Left cardiac atrium (tissue), 2 donors: ENCODE results near the gene USP17L11. TPM values are rescaled to one million over a fixed set of nuclear protein-coding genes. Genes with fewer than 3 reads are reported as not detected.

ENCODE experiments used
- total RNA-seq, 2 donors: library from RNA; stranded (reverse); fragmentation: NEBNext Ultra II Directional; extraction: Animal tissue kit (Norgen Biotek cat#: 25700); gene quantifications; one replicate each; pipeline ENCODE4 v1.2.1, GENCODE V29; 2021
- donor health status: DM: no; HTN: yes; CAD: no; lungs with severe emphysema.
- donor health status: DM: yes; HTN: yes; CAD: no.

USP17L11 gene
- total RNA-seq, 2 donors from 2014 or later, result not detected

Other genes starting within 250 kb of the USP17L11 start
- gene FAM90A26, start 45.0 kb upstream of the USP17L11 start, total RNA-seq, result not detected
- not detected for gene USP17L10, start 4.7 kb upstream of the USP17L11 start, total RNA-seq
- not detected for gene USP17L12, start 4.7 kb downstream of the USP17L11 start, total RNA-seq
- gene USP17L13, start 9.5 kb downstream of the USP17L11 start, total RNA-seq, result not detected
- not detected for gene USP17L15, start 19.0 kb downstream of the USP17L11 start, total RNA-seq
- not detected for gene USP17L17, start 28.5 kb downstream of the USP17L11 start, total RNA-seq
- gene USP17L18, start 33.2 kb downstream of the USP17L11 start, total RNA-seq, result not detected
- not detected for gene USP17L19, start 38.0 kb downstream of the USP17L11 start, total RNA-seq
- gene USP17L20, start 42.7 kb downstream of the USP17L11 start, total RNA-seq, result not detected
- gene USP17L21, start 47.5 kb downstream of the USP17L11 start, total RNA-seq, result not detected
- gene USP17L22, start 52.2 kb downstream of the USP17L11 start, total RNA-seq, result not detected
- gene USP17L24, start 109.8 kb downstream of the USP17L11 start, total RNA-seq, result not detected
- not detected for gene USP17L25, start 114.5 kb downstream of the USP17L11 start, total RNA-seq
- gene USP17L26, start 119.3 kb downstream of the USP17L11 start, total RNA-seq, result not detected
- gene USP17L5, start 124.0 kb downstream of the USP17L11 start, total RNA-seq, result not detected
- gene USP17L27, start 128.7 kb downstream of the USP17L11 start, total RNA-seq, result not detected
- not detected for gene USP17L28, start 133.5 kb downstream of the USP17L11 start, total RNA-seq
- gene USP17L29, start 138.2 kb downstream of the USP17L11 start, total RNA-seq, result not detected
- gene USP17L30, start 147.7 kb downstream of the USP17L11 start, total RNA-seq, result not detected
- gene DEFB131A, start 229.0 kb downstream of the USP17L11 start, total RNA-seq, result not detected